Cardiac fibroblast (primary cell): ENCODE results near the gene MARCHF3.
"Not testable (repeated sequence)": the region's sequence is repeated elsewhere in the genome, so short reads cannot be mapped to it uniquely, and the experiment has no call there.

Experiments used
- DNase-seq, 2 donors: peaks; one replicate each; pipeline versions ENCODE4 v3.0.0 to v3.0.0-alpha.2; 2010; ENCODE audit warnings: low read depth in 2 of 2
- H3K4me3 ChIP-seq, 2 donors: replicated peaks in 1 of 2; 1 replicate in 1 of 2; 2 replicates in 1 of 2; pipeline ENCODE4 v1.5.1; 2011; ENCODE audit warnings: low read depth in 2 of 2, low read length in 2 of 2, mild to moderate bottlenecking in 2 of 2, moderate library complexity in 1 of 2
- TF ChIP-seq, protein P1 (sequence below): IDR thresholded peaks from one replicate; pipeline ENCODE4 v1.5.1; 2011; ENCODE audit warnings: low read depth, mild to moderate bottlenecking, low read length, inconsistent platforms

MARCHF3 gene

DNA sequence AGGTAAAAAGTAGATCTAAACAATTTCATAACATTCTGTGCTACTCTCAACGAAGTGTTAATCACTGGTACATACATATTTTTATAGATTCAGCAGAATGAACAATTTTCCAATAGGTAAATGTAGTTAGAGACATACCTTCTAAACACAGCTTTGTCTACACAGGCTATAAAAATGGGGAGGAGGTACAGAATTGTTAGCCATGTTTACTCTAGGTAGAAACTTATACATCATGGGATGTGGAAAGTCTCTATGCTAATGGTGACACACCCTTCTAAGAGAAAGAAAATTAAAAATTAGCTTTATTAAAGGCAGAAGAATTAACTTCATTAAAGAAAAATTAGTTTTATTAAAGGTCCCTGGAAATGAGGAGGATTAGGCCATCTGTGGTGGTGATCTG is 31.2 kb upstream of the MARCHF3 start:
- H3K4me3 ChIP-seq: no peak overlapping the region
- DNase-seq: no peak
- TF ChIP-seq, protein P1, sequence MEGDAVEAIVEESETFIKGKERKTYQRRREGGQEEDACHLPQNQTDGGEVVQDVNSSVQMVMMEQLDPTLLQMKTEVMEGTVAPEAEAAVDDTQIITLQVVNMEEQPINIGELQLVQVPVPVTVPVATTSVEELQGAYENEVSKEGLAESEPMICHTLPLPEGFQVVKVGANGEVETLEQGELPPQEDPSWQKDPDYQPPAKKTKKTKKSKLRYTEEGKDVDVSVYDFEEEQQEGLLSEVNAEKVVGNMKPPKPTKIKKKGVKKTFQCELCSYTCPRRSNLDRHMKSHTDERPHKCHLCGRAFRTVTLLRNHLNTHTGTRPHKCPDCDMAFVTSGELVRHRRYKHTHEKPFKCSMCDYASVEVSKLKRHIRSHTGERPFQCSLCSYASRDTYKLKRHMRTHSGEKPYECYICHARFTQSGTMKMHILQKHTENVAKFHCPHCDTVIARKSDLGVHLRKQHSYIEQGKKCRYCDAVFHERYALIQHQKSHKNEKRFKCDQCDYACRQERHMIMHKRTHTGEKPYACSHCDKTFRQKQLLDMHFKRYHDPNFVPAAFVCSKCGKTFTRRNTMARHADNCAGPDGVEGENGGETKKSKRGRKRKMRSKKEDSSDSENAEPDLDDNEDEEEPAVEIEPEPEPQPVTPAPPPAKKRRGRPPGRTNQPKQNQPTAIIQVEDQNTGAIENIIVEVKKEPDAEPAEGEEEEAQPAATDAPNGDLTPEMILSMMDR: no peak

DNA sequence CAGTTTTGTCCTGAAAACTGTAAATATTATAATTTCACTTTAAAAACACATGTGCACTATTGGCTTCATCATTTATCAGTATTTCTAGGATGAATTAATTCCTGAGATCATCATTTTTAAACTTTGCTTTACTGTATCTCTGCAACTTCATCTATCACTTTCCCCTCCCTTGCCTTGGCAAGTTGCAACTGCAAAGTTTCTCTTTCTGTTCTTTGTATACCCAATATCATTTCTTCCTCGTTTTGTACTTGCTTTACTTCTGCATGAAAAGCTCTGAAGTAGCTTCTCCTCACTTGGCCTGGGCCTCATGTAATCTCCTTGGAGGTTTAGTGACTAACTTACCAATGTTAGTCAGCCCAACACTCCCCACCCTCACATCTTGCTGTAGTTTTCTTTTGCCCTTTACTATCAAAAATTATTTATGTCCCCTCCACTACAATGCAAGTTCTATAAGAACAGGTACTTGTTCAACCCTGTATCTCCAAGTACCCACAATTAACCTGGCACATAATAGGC is 30.2 kb upstream of the MARCHF3 start:
- H3K4me3 ChIP-seq: no peak overlapping the region
- TF ChIP-seq, protein P1: no peak
- DNase-seq: peak in 1 of 2 donors; percentile 53

DNA sequence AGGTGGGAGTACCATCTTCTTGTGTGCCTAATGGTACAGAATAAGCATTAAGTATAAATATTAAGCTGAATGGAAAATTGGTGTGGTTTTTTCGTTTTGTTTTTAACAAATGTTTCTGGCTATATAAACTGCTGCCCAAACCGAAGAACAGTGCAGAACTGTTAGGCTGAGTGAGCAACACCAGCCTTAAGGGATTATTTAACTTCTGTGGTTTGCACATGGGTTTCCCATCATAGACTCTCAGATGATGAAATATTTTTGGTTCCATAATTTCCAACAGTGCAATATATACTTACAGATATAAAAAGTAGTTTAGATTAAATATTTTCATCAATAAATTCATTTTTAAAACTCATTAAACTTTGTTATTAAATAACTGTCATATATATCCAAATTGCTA is 26.5 kb upstream of the MARCHF3 start:
- no peak for DNase-seq
- H3K4me3 ChIP-seq: no peak overlapping the region
- TF ChIP-seq, protein P1: no peak

DNA sequence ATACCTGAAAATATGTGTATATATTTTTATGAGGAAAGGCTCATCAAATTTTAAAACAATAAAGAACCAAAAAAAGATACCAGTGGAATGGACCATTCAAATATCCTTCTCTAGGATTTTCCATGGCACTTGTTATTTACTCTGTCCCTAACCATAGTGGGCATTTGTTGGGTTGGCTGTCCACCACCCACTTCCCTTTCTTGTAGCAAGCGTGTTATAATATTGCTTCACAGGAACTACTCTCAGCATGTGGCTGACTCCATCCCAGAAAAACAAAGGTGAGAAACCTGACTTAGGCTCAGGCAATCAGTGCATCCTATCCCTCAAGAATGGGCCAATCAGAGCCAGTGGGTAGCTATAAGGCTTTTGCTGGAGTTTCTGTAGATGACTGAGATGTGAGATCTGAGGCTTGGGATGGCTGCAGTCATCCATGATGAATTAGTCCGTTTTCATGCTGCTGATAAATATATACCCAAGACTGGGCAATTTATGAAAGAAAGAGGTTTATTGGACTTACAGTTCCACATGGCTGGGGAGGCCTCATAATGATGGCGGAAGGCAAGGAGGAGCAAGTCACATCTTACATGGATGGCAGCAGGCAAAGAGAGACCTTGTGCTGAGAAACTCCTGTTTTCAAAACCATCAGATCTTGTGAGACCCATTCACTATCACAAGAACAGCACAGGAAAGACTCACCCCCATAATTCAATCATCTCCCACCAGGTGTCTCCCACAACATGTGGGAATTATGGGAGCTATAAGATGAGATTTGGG is 25.7 kb upstream of the MARCHF3 start:
- TF ChIP-seq, protein P1: no peak
- DNase-seq: no peak
- no peak overlapping the region for H3K4me3 ChIP-seq

DNA sequence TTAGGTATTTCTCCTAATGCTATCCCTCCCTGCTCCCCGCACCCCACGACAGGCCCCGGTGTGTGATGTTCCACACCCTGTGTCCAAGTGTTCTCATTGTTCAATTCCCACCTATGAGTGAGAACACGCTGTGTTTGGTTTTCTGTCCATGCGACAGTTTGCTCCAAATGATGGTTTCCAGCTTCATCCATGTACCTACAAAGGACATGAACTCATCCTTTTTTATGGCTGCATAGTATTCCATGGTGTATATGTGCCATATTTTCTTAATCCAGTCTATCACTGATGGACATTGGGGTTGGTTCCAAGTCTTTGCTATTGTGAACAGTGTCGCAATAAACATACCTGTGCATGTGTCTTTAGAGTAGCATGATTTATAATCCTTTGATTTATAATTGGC is 23.2 kb upstream of the MARCHF3 start:
- not testable (repeated sequence) for H3K4me3 ChIP-seq, DNase-seq

DNA sequence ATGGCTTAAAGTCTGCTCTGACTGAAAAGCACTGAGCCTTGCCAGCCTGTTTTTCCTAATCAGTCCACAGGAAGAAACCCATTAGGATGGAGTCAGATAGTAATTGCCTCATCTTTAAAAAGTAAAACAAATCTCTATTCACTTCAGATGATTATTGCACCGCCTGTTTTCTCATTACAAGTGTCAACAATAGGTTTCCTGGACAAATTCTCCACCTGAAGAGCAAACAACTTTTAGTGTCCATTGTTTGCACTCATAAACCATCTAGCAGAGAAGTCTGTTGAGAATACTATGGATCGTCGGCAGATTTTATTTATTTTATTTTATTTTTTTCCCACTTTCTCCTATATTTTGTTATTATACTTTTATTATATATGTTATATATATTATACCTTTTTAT is 22.7 kb upstream of the MARCHF3 start:
- no peak for DNase-seq
- TF ChIP-seq, protein P1: no peak
- H3K4me3 ChIP-seq: no peak overlapping the region

DNA sequence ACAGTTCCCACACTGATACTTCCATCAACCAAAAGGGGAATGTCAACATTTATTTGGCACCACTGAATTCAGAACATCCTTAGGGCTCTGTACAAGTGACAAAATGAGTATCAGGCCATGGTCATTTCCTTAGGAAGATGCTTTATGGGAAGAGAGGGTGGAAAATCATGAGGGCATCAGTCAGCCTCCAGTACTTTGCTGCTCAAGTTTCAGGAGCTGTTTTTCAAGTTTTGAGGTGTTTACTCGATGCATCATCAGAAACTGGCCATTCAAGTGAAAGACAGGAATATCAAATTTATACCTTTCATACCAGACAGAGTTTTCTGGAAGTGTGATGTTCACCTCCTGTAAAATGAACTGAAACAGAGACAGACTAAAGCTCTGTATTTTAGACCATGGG is 21.2 kb upstream of the MARCHF3 start:
- no peak for DNase-seq
- TF ChIP-seq, protein P1: no peak
- H3K4me3 ChIP-seq: no peak overlapping the region
